ENCODE data around the gene CFAP97. TPM values are rescaled to one million over a fixed set of nuclear protein-coding genes. Genes with fewer than 3 reads are reported as not detected.
A peak's percentile ranks its signal among the peaks of the same experiment; 100 is the strongest.
"Not testable (repeated sequence)": the region's sequence is repeated elsewhere in the genome, so short reads cannot be mapped to it uniquely, and the experiment has no call there.

CFAP97 gene
- 27.7 TPM for total RNA-seq

- peak; percentile 90 for DNase-seq
These were observed at the start of gene CFAP97 for GRCh38 chr4:185203486-185204237. Gene CFAP97, minus strand, starts transcription at chr4:185204000. Its CDS starts 12,804 bp downstream, at chr4:185191196.

DNA sequence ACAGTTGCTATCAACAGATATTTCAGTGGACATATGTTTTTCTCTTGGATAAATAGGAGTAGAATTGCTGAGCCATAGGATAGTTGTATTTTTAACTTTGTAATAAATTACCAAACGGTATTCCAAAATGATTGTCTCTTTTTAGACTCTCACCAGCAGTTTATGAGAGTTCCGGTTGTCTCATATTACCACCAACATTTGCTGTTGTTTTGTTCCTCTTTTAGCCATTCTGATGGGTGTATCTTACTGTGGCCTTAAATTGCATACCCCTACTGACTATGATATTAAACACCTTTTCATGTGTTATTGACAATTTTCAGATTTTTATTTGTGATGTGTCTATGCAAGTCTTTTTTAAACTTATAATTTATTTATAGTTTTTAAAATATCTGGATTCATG, 45.3 kb upstream of the CFAP97 start:
- DNase-seq = no peak

DNA sequence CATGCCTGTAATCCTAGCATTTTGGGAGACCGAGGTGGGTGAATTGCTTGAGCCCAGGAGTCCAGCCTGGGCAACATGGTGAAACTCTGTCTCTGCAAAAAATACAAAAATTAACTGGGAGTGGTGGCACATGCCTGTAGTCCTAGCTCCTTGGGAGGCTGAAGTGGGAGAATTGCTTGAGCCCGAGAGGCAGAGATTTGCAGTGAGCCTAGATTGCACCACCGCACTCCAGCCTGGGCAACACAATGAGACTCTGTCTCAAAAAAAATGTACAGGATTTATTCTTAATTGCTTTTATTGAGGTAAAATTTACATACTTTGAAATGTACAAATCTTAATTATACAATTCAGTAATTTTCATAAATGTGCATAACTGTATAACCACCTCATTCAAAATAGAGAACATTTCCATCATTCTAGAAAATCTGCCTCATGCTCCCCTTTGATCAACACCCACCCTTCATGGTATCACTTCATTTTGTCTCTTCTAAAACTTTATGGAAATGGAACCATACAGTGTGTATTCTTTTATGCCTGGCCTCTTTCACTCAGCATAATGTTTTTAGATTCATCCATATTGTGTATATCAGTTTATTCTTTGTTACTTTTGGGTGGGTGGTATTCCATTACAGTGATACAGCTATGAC, 44.7 kb upstream of the CFAP97 start:
- DNase-seq = no peak

GRCh38 chr4:185247151-185247550, 43.4 kb upstream of the CFAP97 start:
- no peak for DNase-seq

GRCh38 chr4:185246453-185246852, 42.7 kb upstream of the CFAP97 start:
- no peak for DNase-seq

DNA sequence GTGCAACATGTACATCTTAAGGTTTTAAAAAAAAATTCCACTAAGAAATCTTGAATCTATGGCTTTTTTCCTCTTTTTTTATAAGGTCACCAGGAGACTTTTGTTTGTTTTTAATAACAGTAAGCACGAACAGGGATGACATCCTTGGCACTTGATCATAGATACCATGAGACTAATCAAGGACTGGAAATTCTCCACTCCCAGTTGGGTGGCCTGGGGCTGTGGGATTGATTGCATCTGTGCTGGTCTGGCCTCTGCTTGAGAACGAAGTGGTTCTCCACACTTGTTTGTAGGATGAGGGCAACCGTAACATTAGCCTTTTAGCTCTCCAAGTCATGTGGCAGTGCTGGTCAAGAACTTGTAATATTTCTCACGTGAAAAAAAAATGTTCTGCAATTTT, 41.0 kb upstream of the CFAP97 start:
- no peak for DNase-seq

DNA sequence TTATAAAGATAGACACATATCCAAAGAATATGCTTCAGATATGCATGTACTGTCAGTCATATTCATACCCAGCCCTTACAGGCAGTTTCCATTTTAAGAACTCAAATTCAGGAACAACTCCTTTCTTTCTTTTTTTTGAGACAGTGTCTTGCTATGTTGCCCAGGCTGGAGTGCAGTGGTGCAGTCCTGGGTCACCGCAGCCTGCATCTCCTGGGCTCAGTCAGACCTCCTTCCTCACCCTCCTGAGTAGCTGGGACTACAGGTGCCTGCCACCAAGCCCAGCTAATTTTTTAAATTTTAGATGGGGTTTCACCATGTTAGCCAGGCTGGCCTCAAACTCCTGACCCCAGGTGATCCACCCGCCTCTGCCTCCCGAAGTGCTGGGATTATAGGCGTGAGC, 40.1 kb upstream of the CFAP97 start:
- no peak for DNase-seq

GRCh38 chr4:185242749-185243533, 39.1 kb upstream of the CFAP97 start:
- DNase-seq = no peak

- DNase-seq = not testable (repeated sequence)
These were observed 36.7 kb upstream of the CFAP97 start for GRCh38 chr4:185240486-185240885.

GRCh38 chr4:185238750-185239149, 35.0 kb upstream of the CFAP97 start:
- DNase-seq = no peak

- no peak for DNase-seq
These were observed 34.4 kb upstream of the CFAP97 start for GRCh38 chr4:185238215-185238681.

DNA sequence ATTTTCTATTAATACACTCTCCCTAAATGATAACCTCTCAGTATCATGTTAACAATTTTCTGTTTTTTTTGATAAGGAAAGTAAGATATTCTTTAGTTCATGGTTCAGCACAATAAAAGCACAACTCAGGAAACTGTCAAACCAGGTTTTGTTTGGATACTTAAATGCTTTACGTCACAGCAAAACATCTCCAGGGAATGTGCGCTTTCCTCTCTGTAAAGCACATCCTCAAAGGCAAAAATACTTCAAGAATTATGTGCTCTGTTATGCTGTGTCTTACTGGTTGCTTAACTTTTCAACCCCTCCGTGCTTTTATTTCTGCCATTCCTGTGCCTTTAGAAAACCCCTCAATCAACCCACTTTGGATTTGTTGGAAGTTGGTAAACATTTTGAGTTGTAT, 33.4 kb upstream of the CFAP97 start:
- peak; percentile 10 for DNase-seq

DNA sequence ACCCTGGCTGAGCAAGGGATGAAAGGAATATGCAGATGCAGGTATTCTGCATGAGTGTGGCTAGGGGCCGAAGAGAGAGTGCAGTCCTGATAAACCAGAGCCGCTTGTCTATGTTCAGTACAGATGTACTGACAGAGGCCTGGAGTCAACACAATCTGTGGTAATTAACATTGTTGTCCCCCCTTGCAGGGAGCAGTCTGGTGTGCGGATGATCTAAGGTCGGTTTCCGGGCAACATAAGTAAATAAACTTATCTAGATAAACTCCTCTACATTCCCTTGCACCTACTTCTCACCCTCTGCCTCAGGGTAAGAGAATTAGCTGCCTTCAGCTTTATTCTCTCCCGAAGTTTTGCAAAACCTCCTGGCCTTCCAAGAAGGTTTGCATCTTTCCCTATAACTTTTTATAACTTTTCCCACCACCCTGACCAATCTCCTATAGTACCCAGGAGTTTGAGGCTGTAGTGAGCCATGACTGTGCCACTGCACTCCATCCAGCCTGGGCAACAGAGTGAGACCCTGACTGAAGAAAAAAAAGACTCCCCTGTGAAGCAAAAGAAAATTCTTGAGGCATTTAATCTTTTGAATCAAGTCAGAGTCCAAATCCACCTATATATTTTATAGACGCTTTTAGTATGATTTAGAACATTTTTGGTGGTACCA, 32.2 kb upstream of the CFAP97 start:
- DNase-seq = no peak

DNA sequence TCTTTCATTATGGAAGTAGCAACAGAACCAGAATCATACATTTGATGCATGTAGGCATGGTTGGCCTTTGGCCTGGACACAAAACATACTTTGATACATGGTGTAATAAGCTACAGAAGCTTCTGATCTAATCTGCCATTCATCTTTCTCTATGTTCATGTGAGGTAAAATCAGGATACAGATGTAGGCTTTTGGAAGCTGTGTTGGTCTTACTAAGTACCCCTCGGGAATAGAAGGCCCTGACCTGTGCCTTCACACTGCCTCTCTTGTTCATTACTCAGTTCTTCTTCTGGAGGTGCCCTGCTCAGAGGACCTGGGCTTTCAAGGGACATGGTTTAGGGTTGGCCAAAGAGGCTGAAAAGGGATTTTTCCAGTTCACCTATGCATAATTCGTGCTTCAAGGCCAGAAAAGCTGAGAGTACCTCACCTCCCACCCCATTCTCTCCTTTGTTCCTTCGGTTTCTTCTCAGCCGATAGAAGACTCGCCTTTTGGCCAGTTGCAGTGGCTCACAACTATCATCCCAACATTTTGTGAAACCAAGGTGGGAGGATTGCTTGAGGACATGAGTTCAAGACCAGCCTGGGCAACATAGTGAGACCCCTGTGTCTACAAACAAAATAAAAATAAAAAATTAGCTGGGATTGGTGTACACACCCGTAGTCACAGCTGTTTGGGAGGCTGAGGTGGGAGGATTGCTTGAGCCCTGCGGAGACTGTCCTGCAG, 31.5 kb upstream of the CFAP97 start:
- DNase-seq = no peak

DNA sequence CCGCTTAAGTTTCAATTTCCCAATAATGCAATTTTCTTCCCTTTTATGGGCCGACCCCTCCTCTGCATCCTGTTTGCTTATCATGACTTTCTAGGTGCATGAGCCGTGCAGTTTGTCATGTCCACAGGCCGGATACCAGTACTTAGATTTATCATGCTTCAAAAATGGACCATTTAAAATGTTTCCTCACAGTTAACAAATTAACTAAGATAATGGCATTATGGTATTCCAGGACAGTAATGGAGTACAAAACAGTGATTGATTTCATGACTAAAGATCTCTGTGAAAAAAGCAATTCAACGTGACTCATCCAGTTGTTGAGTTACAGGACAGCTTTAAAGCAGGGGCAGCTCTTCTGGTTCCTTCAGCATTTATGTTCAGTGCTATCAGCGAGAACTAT, 28.6 kb upstream of the CFAP97 start:
- DNase-seq = no peak

DNA sequence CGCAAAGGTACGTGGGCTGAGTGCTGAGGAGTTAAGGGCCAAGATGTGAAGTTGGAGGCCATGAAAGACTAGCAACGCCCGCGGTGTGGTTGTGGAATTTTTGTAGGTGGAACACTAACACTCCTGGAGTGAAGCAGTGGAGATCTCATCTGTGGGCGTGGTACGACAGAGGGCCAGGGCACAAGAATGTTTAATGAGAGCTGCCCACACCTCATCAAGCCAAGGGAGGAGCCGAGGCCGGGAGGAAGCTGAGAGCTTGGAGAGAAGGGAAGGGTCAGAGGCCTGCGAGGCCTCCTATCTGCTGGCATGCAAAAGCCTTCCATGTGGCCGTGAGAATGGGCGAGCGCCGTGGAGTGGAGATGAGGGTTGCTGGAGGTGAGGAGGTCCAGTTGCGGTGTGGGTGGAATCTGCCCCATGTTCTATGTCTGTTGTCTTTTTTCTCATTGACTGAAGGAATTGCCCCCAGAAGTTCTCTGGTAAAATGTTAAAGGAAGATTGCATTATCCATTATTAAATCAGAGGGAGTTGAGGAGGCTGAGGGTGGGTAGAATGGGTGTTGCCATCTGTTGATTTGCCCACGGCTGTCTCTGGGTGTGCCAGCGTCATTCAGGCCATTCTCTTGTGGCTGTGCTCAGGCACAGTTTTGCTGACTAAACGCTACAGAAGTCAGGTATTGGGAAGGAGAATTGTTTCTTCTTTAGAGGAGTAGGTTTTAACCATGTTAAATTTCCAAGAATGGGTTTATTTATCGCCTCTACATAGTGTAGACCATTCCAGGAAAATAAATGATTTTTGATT, 25.4 kb upstream of the CFAP97 start:
- no peak for DNase-seq

DNA sequence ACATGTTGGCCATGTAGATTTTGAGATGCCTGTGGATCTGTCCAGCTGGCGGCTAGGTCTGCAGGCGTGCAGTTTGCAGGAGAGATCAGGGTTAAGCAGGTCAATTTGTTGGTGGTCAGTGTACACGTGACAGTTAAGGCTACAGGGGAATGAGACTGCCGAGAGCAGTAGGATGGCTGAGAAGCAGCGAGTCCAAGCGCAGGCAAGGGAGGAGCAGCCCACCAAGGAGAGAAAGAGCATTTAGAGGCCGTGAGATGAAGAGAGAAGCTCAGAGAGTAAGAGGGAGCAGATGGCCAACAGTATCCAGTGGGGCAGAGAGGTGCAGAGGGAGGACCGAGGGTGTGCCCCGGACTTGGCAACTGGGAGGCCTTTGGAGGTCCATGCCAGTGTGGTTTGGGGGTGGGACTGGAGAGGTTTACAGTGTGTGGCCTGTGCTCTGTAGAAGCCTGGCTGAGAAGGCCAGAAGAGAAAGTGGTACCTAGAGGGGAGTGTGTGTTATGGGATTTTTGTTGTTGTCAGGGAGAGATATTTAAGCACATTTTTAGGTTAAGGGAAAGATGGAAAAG, 24.0 kb upstream of the CFAP97 start:
- DNase-seq = no peak

GRCh38 chr4:185227131-185227551, 23.3 kb upstream of the CFAP97 start:
- no peak for DNase-seq

- DNase-seq = no peak
These were observed 22.1 kb upstream of the CFAP97 start for GRCh38 chr4:185225940-185226339.

GRCh38 chr4:185224597-185224996, 20.8 kb upstream of the CFAP97 start:
- DNase-seq = no peak

DNA sequence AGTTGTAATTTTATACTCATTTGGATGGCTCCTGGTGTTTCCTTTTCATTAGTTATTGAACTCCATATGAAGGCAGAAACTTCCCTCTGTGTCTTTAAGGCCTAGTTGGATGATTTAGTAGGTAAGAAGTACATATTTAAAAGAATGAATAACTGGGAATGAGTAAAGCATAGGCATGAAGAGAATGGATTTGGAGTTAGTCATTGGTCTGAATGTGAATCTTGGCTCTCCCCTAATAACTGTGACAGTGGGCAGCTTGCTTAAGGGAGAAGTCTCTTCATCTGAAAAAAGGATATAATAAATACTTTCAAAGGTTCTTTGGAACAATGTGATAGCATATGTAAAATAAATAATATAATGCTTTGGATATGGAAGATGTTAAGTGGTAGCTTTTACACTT, 18.8 kb upstream of the CFAP97 start:
- DNase-seq = no peak

Data from skin of body (tissue), 2 donors.